CD4-positive, alpha-beta T cell (primary cell): ENCODE data around the gene HEATR5A. TPM values are rescaled to one million over a fixed set of nuclear protein-coding genes. Genes with fewer than 3 reads are reported as not detected.
"Not testable (repeated sequence)": the region's sequence is repeated elsewhere in the genome, so short reads cannot be mapped to it uniquely, and the experiment has no call there.

ENCODE experiments used
- ATAC-seq: fragments of 200-7000 bp; cut with Tn5 transposase; one replicate; pipeline ENCODE4 v1.10.0; 2022; ENCODE audit warnings: mild to moderate bottlenecking; ENCODE audit not compliant: poor library complexity
- CTCF ChIA-PET: fragments of 350-600 bp; sonication (Branson Sonifier 250); formaldehyde crosslinking; loops from one replicate; lab custom pipeline; 2021; ENCODE audit warnings: antibody characterized with exemption, inconsistent platforms; lab: Charles Lee
- POLR2A ChIA-PET: fragments of 350-600 bp; sonication (Branson Sonifier 250); formaldehyde crosslinking; loops from one replicate; lab custom pipeline; 2021; ENCODE audit warnings: antibody characterized with exemption, inconsistent platforms; lab: Charles Lee
- DNase-seq, 14 experiments: peaks; one replicate each; pipeline ENCODE4 v3.0.0-alpha.2; 2013 to 2020; ENCODE audit warnings: mixed read lengths in 2 of 14
- H3K27ac ChIP-seq, 2 donors: one replicate each; pipeline versions ENCODE4 v1.5.1 to v1.7.0; 2013; ENCODE audit warnings: low read length in 2 of 2, low read depth in 1 of 2, mild to moderate bottlenecking in 1 of 2
- H3K27me3 ChIP-seq, 2 experiments: 1 replicate in 1 of 2; 2 replicates in 1 of 2; pipeline versions ENCODE4 v1.6.1 to v1.7.0; 2013; ENCODE audit warnings: low read length in 2 of 2, control low read depth in 1 of 2, mild to moderate bottlenecking in 1 of 2, moderate library complexity in 1 of 2; ENCODE audit not compliant: insufficient read depth in 2 of 2, control insufficient read depth in 1 of 2
- H3K36me3 ChIP-seq: one replicate; pipeline ENCODE4 v1.6.1; 2013; ENCODE audit warnings: low read length, control low read depth; ENCODE audit not compliant: insufficient read depth
- H3K4me1 ChIP-seq: one replicate; pipeline ENCODE4 v1.6.1; 2013; ENCODE audit warnings: low read length, control low read depth; ENCODE audit not compliant: insufficient read depth
- H3K4me3 ChIP-seq: one replicate; pipeline ENCODE4 v1.5.1; 2013; ENCODE audit warnings: mild to moderate bottlenecking, low read length, moderate library complexity
- H3K9me3 ChIP-seq, 2 experiments: 1 replicate in 1 of 2; 2 replicates in 1 of 2; pipeline versions ENCODE4 v1.6.1 to v1.7.0; 2013; ENCODE audit warnings: low read length in 2 of 2, mild to moderate bottlenecking in 2 of 2, control low read depth in 1 of 2, moderate library complexity in 1 of 2; ENCODE audit not compliant: control insufficient read depth in 1 of 2, insufficient read depth in 1 of 2
- H3K27ac Mint-ChIP-seq: one replicate; pipeline ENCODE4 v1.8.0; 2020; ENCODE audit warnings: mixed read lengths
- H3K27me3 Mint-ChIP-seq: one replicate; pipeline ENCODE4 v1.8.0; 2021; ENCODE audit warnings: mixed read lengths
- H3K36me3 Mint-ChIP-seq: one replicate; pipeline ENCODE4 v1.8.0; 2021; ENCODE audit warnings: low read depth, mixed read lengths
- H3K4me1 Mint-ChIP-seq: one replicate; pipeline ENCODE4 v1.8.0; 2021; ENCODE audit warnings: low read depth, mixed read lengths
- H3K4me3 Mint-ChIP-seq: one replicate; pipeline ENCODE4 v1.8.0; 2020; ENCODE audit warnings: mild to moderate bottlenecking, mixed read lengths
- H3K9me3 Mint-ChIP-seq: one replicate; pipeline ENCODE4 v1.8.0; 2020; ENCODE audit warnings: mixed read lengths
- intact Hi-C, 2 experiments: fragments of 100-400 bp; cut with DNase I in 1 of 2; cut with micrococcal nuclease in 1 of 2; formaldehyde crosslinking; loops; one replicate each; pipeline versions ENCODE4 v1.15.1 to v1.9.0; 2023 to 2025; cut with DNase I, micrococcal nuclease
- total RNA-seq, 174 experiments: library from RNA in 2 of 174; stranded (reverse) in 2 of 174; gene quantifications; one replicate each; pipeline ENCODE4 v1.2.3 and lab custom pipeline; 2021 to 2026
- TF ChIP-seq, protein P1 (sequence below): fragments of 200-600 bp; IDR thresholded peaks from one replicate; pipeline ENCODE4 v1.8.0; 2022; ENCODE audit warnings: antibody characterized with exemption, mild to moderate bottlenecking

HEATR5A gene
- total RNA-seq, 2 experiments from 2014 or later, result 5.2 to 5.5 TPM

- no peaks in the 10 kb centered on the region for H3K27me3 Mint-ChIP-seq
- DNase-seq (no peak), ATAC-seq (no peak)
- ChIA-PET CTCF (no interaction called here), POLR2A (no interaction called here)
- Histone ChIP-seq H3K4me3 (no peak overlapping the region), H3K9me3 (peaks cover 0 to 10% of the 10 kb centered on the region in 2 experiments), H3K27me3 (no peaks in the 10 kb centered on the region), H3K4me1 (no peaks in the 10 kb centered on the region), H3K36me3 (no peaks in the 10 kb centered on the region), H3K27ac (no peak overlapping the region)
- no peaks in the 10 kb centered on the region for H3K36me3 Mint-ChIP-seq
- no peaks in the 10 kb centered on the region for H3K4me1 Mint-ChIP-seq
- TF ChIP-seq, protein P1, sequence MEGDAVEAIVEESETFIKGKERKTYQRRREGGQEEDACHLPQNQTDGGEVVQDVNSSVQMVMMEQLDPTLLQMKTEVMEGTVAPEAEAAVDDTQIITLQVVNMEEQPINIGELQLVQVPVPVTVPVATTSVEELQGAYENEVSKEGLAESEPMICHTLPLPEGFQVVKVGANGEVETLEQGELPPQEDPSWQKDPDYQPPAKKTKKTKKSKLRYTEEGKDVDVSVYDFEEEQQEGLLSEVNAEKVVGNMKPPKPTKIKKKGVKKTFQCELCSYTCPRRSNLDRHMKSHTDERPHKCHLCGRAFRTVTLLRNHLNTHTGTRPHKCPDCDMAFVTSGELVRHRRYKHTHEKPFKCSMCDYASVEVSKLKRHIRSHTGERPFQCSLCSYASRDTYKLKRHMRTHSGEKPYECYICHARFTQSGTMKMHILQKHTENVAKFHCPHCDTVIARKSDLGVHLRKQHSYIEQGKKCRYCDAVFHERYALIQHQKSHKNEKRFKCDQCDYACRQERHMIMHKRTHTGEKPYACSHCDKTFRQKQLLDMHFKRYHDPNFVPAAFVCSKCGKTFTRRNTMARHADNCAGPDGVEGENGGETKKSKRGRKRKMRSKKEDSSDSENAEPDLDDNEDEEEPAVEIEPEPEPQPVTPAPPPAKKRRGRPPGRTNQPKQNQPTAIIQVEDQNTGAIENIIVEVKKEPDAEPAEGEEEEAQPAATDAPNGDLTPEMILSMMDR, result no peak
- H3K27ac Mint-ChIP-seq, result no peak overlapping the region
- H3K4me3 Mint-ChIP-seq, result no peak overlapping the region
- peaks cover 6% of the 10 kb centered on the region for H3K9me3 Mint-ChIP-seq
- intact Hi-C loops, result no loop called here
These were observed 141.5 kb downstream of the HEATR5A start for GRCh38 chr14:31278883-31279282.

DNA sequence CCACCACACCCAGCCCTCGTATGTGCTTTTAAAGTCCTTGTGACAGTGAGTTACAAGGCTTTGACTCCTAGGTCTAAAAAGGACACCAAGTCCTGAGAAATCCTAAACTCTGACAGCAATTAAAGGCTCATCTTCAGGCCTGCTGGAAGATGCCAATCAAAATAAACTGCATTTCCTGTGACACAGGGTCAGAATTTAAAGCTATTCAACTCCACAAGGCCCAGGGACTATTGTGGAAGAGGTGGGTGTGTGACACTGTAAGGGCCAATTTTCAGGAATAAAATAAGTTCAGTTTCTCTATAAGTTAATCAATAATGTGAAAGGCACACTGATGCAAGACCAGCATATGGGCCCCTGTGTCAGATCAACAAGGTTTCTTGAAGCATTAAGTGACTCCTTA lies 143.3 kb downstream of the HEATR5A start:
- CTCF ChIA-PET, result no interaction called here
- TF ChIP-seq, protein P1, result no peak
- no peak for DNase-seq
- no peaks in the 10 kb centered on the region for H3K27me3 ChIP-seq
- Mint-ChIP-seq H3K36me3 (no peaks in the 10 kb centered on the region), H3K27me3 (no peaks in the 10 kb centered on the region), H3K9me3 (peaks cover 6% of the 10 kb centered on the region), H3K4me1 (no peaks in the 10 kb centered on the region), H3K27ac (no peak overlapping the region), H3K4me3 (no peak overlapping the region)
- ATAC-seq, result no peak
- no peak overlapping the region for H3K27ac ChIP-seq
- intact Hi-C loops, result no loop called here
- H3K4me3 ChIP-seq, result no peak overlapping the region
- H3K9me3 ChIP-seq, result peaks cover 0 to 10% of the 10 kb centered on the region in 2 experiments
- no peaks in the 10 kb centered on the region for H3K4me1 ChIP-seq
- H3K36me3 ChIP-seq, result no peaks in the 10 kb centered on the region
- POLR2A ChIA-PET, result no interaction called here

- intact Hi-C loops, result not testable (repeated sequence)
These were observed 143.9 kb downstream of the HEATR5A start for GRCh38 chr14:31276417-31276816.

GRCh38 chr14:31275731-31276130 lies 144.6 kb downstream of the HEATR5A start:
- TF ChIP-seq, protein P1, result no peak
- H3K36me3 Mint-ChIP-seq, result no peaks in the 10 kb centered on the region
- intact Hi-C loops, result no loop called here
- DNase-seq (no peak), ATAC-seq (no peak)
- Histone ChIP-seq H3K4me1 (no peaks in the 10 kb centered on the region), H3K27me3 (no peaks in the 10 kb centered on the region), H3K36me3 (no peaks in the 10 kb centered on the region), H3K9me3 (peaks cover 0 to 11% of the 10 kb centered on the region in 2 experiments), H3K4me3 (no peak overlapping the region), H3K27ac (no peak overlapping the region)
- CTCF ChIA-PET, result no interaction called here
- H3K4me3 Mint-ChIP-seq, result no peak overlapping the region
- POLR2A ChIA-PET, result no interaction called here
- H3K27me3 Mint-ChIP-seq, result no peaks in the 10 kb centered on the region
- no peak overlapping the region for H3K27ac Mint-ChIP-seq
- no peaks in the 10 kb centered on the region for H3K4me1 Mint-ChIP-seq
- H3K9me3 Mint-ChIP-seq, result peaks cover 6% of the 10 kb centered on the region

More at GRCh38 chr14:31276417-31276816, 143.9 kb downstream of the HEATR5A start:
- DNase-seq, H3K27ac ChIP-seq, CTCF ChIA-PET, H3K4me1 Mint-ChIP-seq, H3K4me3 Mint-ChIP-seq, H3K4me3 ChIP-seq, H3K36me3 Mint-ChIP-seq, ATAC-seq, H3K27me3 Mint-ChIP-seq, H3K27ac Mint-ChIP-seq, H3K36me3 ChIP-seq, H3K9me3 Mint-ChIP-seq, H3K4me1 ChIP-seq, POLR2A ChIA-PET, H3K27me3 ChIP-seq: not testable (repeated sequence)
- H3K9me3 ChIP-seq, result peaks cover 0 to 10% of the 10 kb centered on the region in 2 experiments
